GM12878 (cell line): ENCODE results near the gene C1orf35. TPM values are rescaled to one million over a fixed set of nuclear protein-coding genes. Genes with fewer than 3 reads are reported as not detected.

Source experiments
- ATAC-seq: fragments of 200-7000 bp; cut with Tn5 transposase; 3 replicates; pipeline ENCODE4 v1.9.1; 2020; ENCODE audit warnings: mild to moderate bottlenecking, moderate library complexity
- BruUV-seq: library from RNA; stranded (reverse); fragments of 400-500 nt; replicated peaks from 2 replicates; lab custom pipeline; 2021; lab: Mats Ljungman, UMichigan
- CTCF ChIA-PET: fragments of 300-600 bp; sonication (Branson Sonifier 250); formaldehyde crosslinking; extraction: SDS; loops from one replicate; lab custom pipeline; 2021; ENCODE audit warnings: inconsistent platforms; lab: Yijun Ruan, JAX
- POLR2A ChIA-PET: fragments of 350-600 bp; formaldehyde crosslinking; extraction: SDS; loops from one replicate; lab custom pipeline; 2021; ENCODE audit warnings: inconsistent platforms; lab: Charles Lee
- RAD21 ChIA-PET: fragments of 300-600 bp; sonication (Branson Sonifier 250); formaldehyde crosslinking; loops from one replicate; lab custom pipeline; 2023; ENCODE audit warnings: antibody characterized with exemption; ENCODE audit not compliant: unreplicated experiment; lab: Charles Lee
- SMC1A ChIA-PET: fragments of 300-600 bp; sonication (Branson Sonifier 250); formaldehyde crosslinking; loops from one replicate; lab custom pipeline; 2023; ENCODE audit not compliant: unreplicated experiment, uncharacterized antibody; lab: Charles Lee
- DNase-seq: peaks from one replicate; pipeline ENCODE4 v3.0.0-alpha.2; 2011; ENCODE audit warnings: low read depth, low spot score
- FAIRE-seq: peaks from 3 replicates; lab custom pipeline; 2011; peaks lifted over from hg19 to GRCh38; lab: Jason Lieb, UNC
- H2AFZ ChIP-seq: 2 replicates; pipeline ENCODE4 v1.6.0; 2011; ENCODE audit warnings: low read depth, low read length, control low read depth; ENCODE audit not compliant: control insufficient read depth
- H3K27ac ChIP-seq: 2 replicates; pipeline ENCODE4 v1.5.1; 2011; ENCODE audit warnings: control low read depth; ENCODE audit not compliant: control insufficient read depth, insufficient read depth
- H3K27me3 ChIP-seq, 2 experiments: replicated peaks in 1 of 2; 2 replicates each; pipeline versions ENCODE4 v1.6.0 to v1.6.1; 2011; ENCODE audit warnings: low read length in 1 of 2; ENCODE audit not compliant: control insufficient read depth in 2 of 2, insufficient read depth in 2 of 2
- H3K36me3 ChIP-seq, 2 experiments: 2 replicates each; pipeline ENCODE4 v1.5.1; 2011; ENCODE audit warnings: low read length in 1 of 2; ENCODE audit not compliant: control insufficient read depth in 2 of 2, insufficient read depth in 2 of 2
- H3K4me1 ChIP-seq: 2 replicates; pipeline ENCODE4 v1.6.1; 2011; ENCODE audit warnings: mild to moderate bottlenecking, low read length, moderate library complexity, mixed read lengths; ENCODE audit not compliant: control insufficient read depth, insufficient read depth
- H3K4me2 ChIP-seq: 2 replicates; pipeline ENCODE4 v1.6.0; 2011; ENCODE audit warnings: control low read depth; ENCODE audit not compliant: control insufficient read depth, insufficient read depth
- H3K4me3 ChIP-seq: fragments of 200-600 bp; sonication (generic); 2 replicates; pipeline ENCODE4 v1.5.1; 2016
- H3K79me2 ChIP-seq: 2 replicates; pipeline ENCODE4 v1.6.0; 2011; ENCODE audit warnings: low read length; ENCODE audit not compliant: control insufficient read depth, insufficient read depth
- H3K9ac ChIP-seq: 2 replicates; pipeline ENCODE4 v1.8.0; 2011; ENCODE audit warnings: low read length, control low read depth, mixed read lengths; ENCODE audit not compliant: control insufficient read depth, insufficient read depth
- H3K9me3 ChIP-seq: replicated peaks from 3 replicates; pipeline ENCODE4 v1.5.1; 2011; ENCODE audit warnings: mild to moderate bottlenecking, low read length; ENCODE audit not compliant: control insufficient read depth, insufficient read depth
- H4K20me1 ChIP-seq: 2 replicates; pipeline ENCODE4 v1.6.0; 2011; ENCODE audit not compliant: control insufficient read depth, insufficient read depth
- E4F1 ChIP-seq: fragments of 450-650 bp; IDR thresholded peaks from 2 replicates; pipeline ENCODE4 v1.6.1; 2018; ENCODE audit warnings: borderline replicate concordance, mild to moderate bottlenecking; ENCODE audit not compliant: partially characterized antibody
- KDM1A ChIP-seq: fragments of 200-600 bp; sonication (generic); IDR thresholded peaks from 2 replicates; pipeline ENCODE4 v1.6.1; 2016; ENCODE audit warnings: borderline replicate concordance
- NR2F1 ChIP-seq: fragments of 450-650 bp; conservative IDR thresholded peaks from 2 replicates; pipeline ENCODE4 v1.6.1; 2017; ENCODE audit warnings: mild to moderate bottlenecking
- RBBP5 ChIP-seq: fragments of 200-600 bp; sonication (generic); conservative IDR thresholded peaks from 2 replicates; pipeline ENCODE4 v1.6.1; 2016
- SMC3 ChIP-seq: IDR thresholded peaks from 2 replicates; pipeline ENCODE4 v1.6.1; 2011; ENCODE audit warnings: low read length, improper control_type of control experiment, borderline replicate concordance
- SP1 ChIP-seq: IDR thresholded peaks from one replicate; pipeline ENCODE4 v1.6.1; 2011; ENCODE audit warnings: low read depth, low read length
- ZNF592 ChIP-seq: fragments of 450-650 bp; IDR thresholded peaks from 2 replicates; pipeline ENCODE4 v1.6.1; 2017; ENCODE audit warnings: mild to moderate bottlenecking, moderate library complexity
- ZNF622 ChIP-seq: fragments of 450-650 bp; IDR thresholded peaks from 2 replicates; pipeline ENCODE4 v1.6.1; 2017; ENCODE audit warnings: mild to moderate bottlenecking, inconsistent platforms
- WGBS: methylation state at CpG from one replicate; pipeline ENCODE4 v1.1.6; 2016; ENCODE audit warnings: low lambda C conversion rate; ENCODE audit not compliant: insufficient replicate concordance, insufficient coverage; ENCODE audit errors: missing lambda C conversion rate; 5-methylcytosine and 5-hydroxymethylcytosine counted together
- in situ Hi-C: fragments of 300-500 bp; cut with MboI; formaldehyde crosslinking; loops from 9 replicates; pipeline ENCODE4 v1.14.3; 2018; ENCODE audit warnings: mixed read lengths
- intact Hi-C: fragments of 100-400 bp; cut with micrococcal nuclease; formaldehyde crosslinking; loops from one replicate; pipeline ENCODE4 v1.14.2; 2022; ENCODE audit not compliant: unreplicated experiment
- polyA plus RNA-seq, 11 experiments: library from polyadenylated mRNA; depleted of rRNA in 4 of 11; unstranded in 6 of 11; stranded (reverse) in 5 of 11; fragments of >200 nt; fragmentation: Nextera tagmentation in 4 of 11; fragmentation: Illumina TruSeq in 1 of 11; extraction: Ambion mirVana in 4 of 11; extraction: Trizol in 1 of 11; gene quantifications; 1 replicate in 1 of 11; 2 replicates in 10 of 11; pipeline versions ENCODE4 v1.2.1 to v1.2.3, GENCODE V29; 2011 to 2016; ENCODE audit warnings: inconsistent platforms in 2 of 11, missing spikeins in 2 of 11, low read depth in 1 of 11
- total RNA-seq, 4 experiments: library from RNA; depleted of rRNA in 3 of 4; stranded (reverse); fragments of >200 nt in 3 of 4; fragmentation: Illumina TruSeq in 1 of 4; extraction: Trizol in 1 of 4; gene quantifications; 2 replicates each; pipeline versions ENCODE4 v1.2.1 to v1.2.3, GENCODE V29; 2013 to 2021

Gene C1orf35
- total and polyA plus RNA-seq, 10 of the 15 experiments (the other 5 are each of a cell fraction or from before 2014, with no cell fraction given), result 2.5 to 27.0 (median 10.6) TPM

GRCh38 chr1:228060458-228061190 is 42.5 kb downstream of the C1orf35 start:
- DNase-seq, result no peak
- H3K4me2 ChIP-seq, result no peak overlapping the region
- no peaks in the 10 kb centered on the region for H3K79me2 ChIP-seq
- ChIA-PET RAD21 (no interaction called here), CTCF (interaction anchor here (0.9 kb wide), 1 partner anchor 163 kb away, joined by 3 read pairs; no protein-coding TSS in a partner anchor), SMC1A (no interaction called here), POLR2A (no interaction called here)
- FAIRE-seq, result no peak
- no peaks in the 10 kb centered on the region for H3K4me1 ChIP-seq
- no peaks in the 10 kb centered on the region; the same call in 2 of the 3 replicates for H3K9me3 ChIP-seq
- no TSS peak for BruUV-seq
- in situ Hi-C loops (no loop called here), intact Hi-C loops (no loop called here)
- TF ChIP-seq NR2F1 (no peak), ZNF622 (no peak), SP1 (no peak), SMC3 (no peak), E4F1 (no peak), RBBP5 (no peak), ZNF592 (no peak), KDM1A (no peak)
- no peak overlapping the region for H2AFZ ChIP-seq
- H3K4me3 ChIP-seq, result no peak overlapping the region
- H3K27me3 ChIP-seq, result peaks cover 0 to 7% of the 10 kb centered on the region in 2 experiments; a peak in 3 of 4 replicates
- no peaks in the 10 kb centered on the region for H3K36me3 ChIP-seq
- no peaks in the 10 kb centered on the region for H4K20me1 ChIP-seq
- no peak for ATAC-seq
- WGBS, result 39% methylated on average over 33 of the region's 34 CpGs
- no peak overlapping the region for H3K9ac ChIP-seq
- no peak overlapping the region for H3K27ac ChIP-seq
